ENCODE data around the gene ATP11B.

Gene ATP11B

DNA sequence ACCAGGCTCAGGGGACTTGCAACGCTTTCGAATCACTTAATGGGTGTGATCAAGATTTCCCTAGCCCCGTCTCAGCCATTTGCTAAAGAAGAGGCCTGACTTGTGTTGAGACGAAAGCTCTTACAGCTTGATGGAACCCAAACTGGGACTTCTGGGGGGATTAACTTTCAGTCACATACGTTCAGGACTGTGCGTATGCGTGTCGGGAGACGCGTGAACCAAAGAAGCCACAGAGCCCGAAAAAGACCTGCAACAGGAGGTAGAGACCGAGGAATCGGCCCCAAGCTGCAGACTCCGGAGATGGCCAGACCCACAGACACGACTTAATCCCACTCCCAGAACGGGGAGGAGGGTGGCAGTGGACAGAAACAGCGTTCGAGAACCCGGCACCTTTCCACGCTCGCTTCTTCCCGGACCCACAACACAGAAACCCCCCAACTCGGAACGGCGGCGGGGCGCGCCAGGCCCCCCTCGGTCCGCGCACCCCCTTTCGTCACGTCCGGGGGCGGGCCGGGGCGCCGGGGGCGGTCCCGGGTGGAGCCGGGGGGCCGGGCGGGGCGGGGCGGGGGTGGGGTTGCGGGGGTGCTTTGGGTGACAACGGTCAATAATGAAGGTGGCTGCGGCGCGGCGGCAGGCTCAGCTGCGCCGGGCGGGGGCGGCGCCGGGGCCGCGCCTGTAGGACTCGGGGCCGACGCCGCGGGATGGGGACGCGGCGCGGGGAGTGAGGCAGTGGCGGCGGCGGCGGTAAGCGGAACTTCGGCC is at the start of gene ATP11B:
ATP11B (plus strand) TSS at position 604 of the 762 bp plus-strand sequence. CDS start 256 bp downstream, outside the sequence.
- DNase-seq (ENCODE audit: low spot score), result peak; percentile 68

DNA sequence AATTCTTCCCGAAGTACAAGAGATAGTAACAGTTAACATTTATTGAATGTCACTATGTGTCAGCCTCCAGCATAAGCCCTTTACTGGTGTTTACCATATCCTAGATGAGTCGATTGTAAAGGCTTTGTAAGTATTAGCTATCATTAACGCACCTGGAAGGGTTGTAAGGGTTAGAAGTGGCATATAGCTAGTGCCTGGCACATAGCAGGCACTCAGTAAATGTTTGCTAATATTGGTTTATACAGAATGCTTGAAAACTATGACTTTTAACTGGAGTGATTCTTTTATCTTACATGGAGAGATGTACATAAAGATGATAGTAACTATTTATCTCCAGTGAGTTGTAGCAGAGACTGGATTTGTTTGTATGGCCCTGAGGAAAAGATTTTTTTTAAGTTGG is 46.3 kb upstream of the ATP11B start:
- no peak for DNase-seq (ENCODE audit: low spot score)

DNA sequence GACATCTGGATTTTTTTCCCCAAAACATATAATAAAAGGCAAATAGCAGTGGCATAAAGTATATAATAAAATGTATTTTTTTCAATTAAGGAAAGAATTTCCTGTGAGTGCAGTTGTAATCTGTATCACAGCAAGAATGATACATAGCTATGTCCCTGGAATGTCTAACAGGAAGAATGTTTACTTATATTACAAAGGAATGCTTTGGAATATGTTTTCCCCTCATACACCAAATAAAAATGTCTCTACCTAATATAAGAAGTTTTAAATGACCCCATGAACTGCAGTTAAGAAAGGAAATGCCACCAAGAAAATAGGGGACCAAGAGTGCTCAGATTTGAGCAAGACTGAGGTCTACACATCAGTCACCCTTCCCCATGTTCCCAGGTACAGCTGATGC is 38.0 kb upstream of the ATP11B start:
- no peak for DNase-seq (ENCODE audit: low spot score)

DNA sequence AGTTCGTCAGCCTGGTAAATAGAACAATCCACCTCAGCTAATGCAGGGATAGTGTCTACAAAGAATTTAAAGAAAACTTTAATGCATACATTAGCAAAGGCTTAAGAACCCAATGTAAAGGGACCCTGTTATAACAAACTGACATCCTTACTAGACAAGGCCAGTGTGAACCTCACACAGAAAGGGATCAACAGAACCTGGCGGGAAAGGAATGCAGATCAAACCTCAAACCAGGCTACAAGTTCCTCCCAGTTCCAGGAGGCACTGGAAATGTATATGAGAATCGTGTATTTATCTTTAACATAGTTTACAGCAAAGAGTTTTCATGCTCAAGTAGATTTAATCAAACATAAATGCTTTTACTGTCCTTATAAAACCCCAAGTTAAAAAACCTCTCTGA is 37.6 kb upstream of the ATP11B start:
- DNase-seq (ENCODE audit: low spot score), result no peak

- peak; percentile 48 for DNase-seq (ENCODE audit: low spot score)
Measured at GRCh38 chr3:182760576-182761164, 32.6 kb upstream of the ATP11B start.

GRCh38 chr3:182763896-182764295 is 29.4 kb upstream of the ATP11B start:
- DNase-seq (ENCODE audit: low spot score), result no peak

DNA sequence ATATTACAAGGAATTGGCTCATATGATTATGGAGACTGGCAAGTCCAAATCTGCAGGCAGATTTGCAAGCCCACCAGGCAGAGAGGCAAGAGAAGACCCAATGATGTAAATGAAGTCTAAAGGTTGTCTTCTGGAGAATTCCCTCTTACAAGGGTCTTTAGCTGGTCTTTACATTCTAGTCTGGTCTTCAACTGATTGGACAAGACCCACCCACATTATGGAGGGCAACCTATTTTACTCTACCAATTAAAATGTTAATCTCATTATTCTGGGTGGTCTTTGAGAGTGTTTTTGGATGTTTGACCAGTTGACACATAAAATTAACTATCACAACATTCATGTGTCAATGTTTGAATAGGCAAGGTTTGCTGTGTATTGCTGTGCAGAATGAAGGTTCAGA is 28.0 kb upstream of the ATP11B start:
- no peak for DNase-seq (ENCODE audit: low spot score)

- no peak for DNase-seq (ENCODE audit: low spot score)
Measured at GRCh38 chr3:182766099-182766498, 27.2 kb upstream of the ATP11B start.

- DNase-seq (ENCODE audit: low spot score), result no peak
Measured at GRCh38 chr3:182768413-182768812, 24.9 kb upstream of the ATP11B start.

- DNase-seq (ENCODE audit: low spot score), result no peak
Measured at GRCh38 chr3:182769673-182770072, 23.6 kb upstream of the ATP11B start.

DNA sequence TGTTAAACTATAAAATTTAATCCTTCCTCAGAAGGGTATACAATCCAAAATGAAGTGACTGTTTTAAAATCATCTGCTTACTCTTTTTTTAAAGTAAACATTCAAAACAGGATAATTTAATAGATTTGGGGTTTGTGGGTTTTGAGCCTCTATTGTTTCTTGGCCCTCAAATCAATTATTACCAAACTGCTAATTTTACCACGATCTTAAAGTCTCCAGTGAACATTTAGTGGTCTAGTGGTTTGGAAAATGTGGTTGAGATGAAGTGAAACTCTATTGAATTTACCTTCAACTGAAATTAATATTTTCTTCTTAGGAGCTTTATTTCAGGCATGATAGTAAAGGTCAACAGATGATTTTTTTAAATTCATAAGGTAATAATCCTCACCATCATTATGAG is 11.2 kb upstream of the ATP11B start:
- DNase-seq (ENCODE audit: low spot score), result no peak

GRCh38 chr3:182783106-182783505 is 10.2 kb upstream of the ATP11B start:
- no peak for DNase-seq (ENCODE audit: low spot score)

DNA sequence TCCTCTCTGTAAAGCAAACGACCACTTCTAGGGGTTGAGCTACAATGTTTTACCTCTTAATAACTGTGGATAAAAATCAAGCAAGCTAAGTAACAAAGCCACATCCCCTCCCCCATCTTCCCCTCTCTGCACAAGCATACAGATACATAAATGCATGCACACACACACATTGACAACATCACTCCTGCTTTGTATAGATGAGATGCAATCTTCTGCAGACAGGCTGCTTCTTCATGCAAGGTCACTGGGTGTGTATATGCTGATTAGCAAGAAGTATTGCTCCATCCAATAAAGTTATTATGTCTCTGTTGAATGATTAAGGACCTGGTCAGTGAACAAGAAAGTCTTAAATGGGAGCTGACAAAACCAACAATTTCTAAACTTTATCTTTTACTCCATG is 8.8 kb upstream of the ATP11B start:
- DNase-seq (ENCODE audit: low spot score), result no peak

DNA sequence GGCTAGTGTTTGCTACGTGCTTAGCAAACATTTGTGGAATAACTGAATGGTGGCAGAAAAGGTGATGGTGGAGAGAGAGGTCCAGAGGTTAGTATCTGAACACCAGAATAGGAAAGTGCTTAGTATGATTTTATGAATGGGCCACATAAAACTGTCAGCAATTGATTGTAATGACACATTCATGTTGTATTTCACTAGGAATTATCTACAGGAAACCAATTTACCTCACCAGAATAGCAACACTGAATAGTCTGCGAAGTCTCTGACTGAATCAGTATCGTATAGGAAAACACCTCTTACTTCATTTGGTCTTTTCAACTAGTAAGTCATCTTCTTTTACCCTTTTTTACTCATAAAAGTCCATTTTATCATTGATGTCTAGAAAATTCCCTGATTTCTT is 8.2 kb upstream of the ATP11B start:
- no peak for DNase-seq (ENCODE audit: low spot score)

GRCh38 chr3:182785756-182786155 is 7.5 kb upstream of the ATP11B start:
- DNase-seq (ENCODE audit: low spot score), result no peak

DNA sequence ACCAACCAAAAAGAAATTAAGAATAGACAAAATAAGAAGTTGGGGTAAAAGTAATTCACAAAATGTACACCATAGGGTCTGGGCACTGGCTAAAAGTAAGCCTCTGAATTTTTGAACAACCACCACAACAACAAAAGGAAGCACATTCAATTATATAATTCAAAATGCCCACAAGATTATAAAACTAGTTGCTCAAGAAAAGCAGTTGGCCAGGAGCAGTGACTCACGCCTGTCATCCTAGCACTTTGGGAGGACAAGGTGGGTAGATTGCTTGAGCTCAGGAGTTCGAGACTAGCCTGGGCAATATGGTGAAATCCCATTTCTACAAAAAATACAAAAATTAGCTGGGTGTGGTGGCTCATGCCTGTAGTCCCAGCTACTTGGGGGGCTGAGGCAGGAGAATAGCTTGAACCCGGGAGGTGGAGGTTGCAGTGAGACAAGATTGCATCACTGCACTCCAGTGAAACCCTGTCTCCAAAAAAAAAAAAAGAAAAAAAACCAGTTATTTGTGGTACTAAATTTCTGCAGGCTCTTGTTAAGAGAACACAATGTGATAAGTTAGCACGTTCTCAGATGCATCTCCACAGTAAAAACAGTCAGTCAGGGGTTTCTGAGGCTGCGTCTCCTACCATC is 6.6 kb upstream of the ATP11B start:
- no peak for DNase-seq (ENCODE audit: low spot score)

- DNase-seq (ENCODE audit: low spot score), result no peak
Measured at GRCh38 chr3:182787302-182788036, 5.8 kb upstream of the ATP11B start.

DNA sequence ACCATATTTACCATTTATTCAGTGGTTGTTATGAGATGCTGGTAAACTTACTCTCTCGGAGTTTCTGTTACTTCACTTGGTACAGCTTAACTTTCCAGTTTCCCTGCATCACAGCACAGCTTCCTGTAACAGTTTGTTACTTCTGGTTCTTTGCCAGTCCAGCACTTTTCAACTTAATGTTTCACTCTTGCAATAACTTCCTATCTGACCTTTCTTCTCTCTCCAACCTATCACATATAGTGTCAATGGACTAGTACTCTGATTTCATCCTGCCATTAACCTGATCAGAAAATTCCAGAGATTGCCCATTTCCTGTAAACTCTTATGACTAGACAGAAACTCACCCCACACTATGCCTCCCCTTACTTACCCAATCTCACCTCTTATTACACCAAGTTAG is 3.9 kb upstream of the ATP11B start:
- no peak for DNase-seq (ENCODE audit: low spot score)

DNA sequence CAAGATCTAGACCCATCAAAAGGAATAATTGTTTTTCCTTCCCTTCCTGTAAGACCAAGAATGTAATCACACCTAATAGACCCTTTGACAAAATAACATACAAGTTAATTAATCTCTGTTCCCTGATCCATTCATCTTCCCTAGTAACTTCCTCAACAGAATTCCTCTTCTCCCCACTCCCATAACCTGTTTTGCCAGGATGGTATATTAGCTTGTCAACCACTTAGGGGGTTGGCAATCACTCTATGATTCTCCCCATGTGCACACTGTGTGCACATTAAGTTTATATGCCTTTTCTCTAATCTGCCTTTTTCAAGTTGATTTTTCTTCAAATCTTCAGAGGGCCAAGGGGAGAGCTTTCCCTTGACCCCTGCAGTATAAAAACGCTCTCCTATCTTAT is 2.7 kb upstream of the ATP11B start:
- DNase-seq (ENCODE audit: low spot score), result no peak

- DNase-seq (ENCODE audit: low spot score), result peak; percentile 32
Measured at GRCh38 chr3:182793663-182794454, 555 bp downstream of the ATP11B start.

DNA sequence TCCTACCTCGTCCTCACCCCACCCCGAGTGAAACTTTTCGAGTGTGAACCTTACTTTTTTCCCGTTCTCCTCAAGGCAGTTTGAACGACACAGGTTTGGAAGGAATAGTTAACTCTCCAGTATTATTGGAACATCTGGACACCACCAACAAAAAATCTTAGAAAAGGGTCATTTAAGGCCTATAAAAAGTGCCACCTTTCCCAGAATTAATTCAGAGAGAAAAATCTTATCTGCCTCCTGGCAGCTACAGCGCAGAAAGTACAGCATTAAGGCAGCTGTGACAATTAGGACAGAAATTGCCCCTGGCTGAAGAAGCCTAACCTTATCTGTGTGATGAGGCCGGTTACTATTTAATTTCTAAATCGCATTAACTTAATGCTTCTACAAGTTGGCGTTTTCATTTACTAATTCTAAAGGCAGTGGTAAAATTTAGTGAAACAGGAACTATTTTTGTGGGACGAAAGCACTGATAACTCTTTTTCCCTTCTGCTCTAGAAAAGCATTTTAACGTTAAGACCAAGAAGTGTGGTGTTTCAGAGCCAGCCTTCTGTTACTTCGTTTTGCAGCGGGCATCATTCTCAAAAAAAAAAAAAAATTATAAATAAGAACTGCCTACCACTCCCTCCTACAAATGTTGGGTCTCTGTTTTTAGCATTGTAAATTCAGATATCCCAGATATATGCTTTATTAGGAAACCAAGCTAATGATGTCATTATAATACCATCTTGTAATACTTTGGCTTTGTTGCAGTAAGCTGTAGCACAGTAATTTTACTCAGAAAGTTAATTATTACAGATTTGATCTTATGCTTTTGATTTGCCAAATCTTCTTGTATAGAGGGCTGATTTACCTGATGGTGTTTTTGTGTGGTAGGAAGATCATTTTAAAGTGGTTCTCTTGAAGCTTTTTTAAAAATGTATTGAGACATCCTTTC is 1.4 kb downstream of the ATP11B start:
- no peak for DNase-seq (ENCODE audit: low spot score)
